NOMO-1 (cell line): ENCODE data around the gene SHISA7.
A peak's percentile ranks its signal among the peaks of the same experiment; 100 is the strongest.
"Not testable (repeated sequence)": the region's sequence is repeated elsewhere in the genome, so short reads cannot be mapped to it uniquely, and the experiment has no call there.

Experiments
- DNase-seq, 2 experiments: peaks; one replicate each; lab custom pipeline; 2025; ENCODE audit not compliant: unreplicated experiment in 2 of 2; lab: John Stamatoyannopoulos, UW

SHISA7 gene

DNA sequence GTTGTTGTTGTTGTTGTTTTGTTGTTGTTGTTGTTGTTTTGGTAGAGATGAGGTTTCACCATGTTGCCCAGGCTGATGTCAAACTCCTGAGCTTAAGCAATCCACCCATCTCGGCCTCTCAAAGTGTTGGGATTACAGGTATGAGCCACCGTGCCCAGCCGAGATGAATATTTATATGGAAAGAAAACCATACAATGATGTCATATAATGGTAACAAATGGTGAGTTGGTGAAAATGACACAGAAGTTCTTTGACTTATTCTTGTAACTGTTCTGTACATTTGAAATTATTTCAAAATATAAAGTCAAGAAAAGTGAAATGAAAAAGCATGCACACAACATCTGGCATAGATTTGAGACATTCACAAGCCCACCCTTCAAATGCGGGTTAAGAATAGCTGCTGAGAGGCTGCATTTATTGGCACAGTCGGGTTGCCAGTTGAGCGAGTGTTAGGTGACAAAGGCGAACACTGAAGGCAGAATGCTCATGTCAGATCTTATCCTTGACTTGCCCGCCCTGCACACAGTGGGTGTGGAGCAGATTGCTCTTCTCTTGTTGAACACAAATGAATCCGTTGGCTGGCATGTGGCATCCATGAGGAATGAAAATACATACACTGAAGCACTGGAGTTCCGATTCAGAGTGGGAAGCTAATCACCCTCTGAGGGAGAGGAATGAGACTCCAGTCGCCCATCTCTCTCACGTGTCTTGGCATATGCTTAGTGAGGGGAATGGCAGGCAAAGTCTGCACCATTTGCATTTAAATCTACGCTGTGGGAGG is 19.7 kb downstream of the SHISA7 start:
- no peak for DNase-seq

DNA sequence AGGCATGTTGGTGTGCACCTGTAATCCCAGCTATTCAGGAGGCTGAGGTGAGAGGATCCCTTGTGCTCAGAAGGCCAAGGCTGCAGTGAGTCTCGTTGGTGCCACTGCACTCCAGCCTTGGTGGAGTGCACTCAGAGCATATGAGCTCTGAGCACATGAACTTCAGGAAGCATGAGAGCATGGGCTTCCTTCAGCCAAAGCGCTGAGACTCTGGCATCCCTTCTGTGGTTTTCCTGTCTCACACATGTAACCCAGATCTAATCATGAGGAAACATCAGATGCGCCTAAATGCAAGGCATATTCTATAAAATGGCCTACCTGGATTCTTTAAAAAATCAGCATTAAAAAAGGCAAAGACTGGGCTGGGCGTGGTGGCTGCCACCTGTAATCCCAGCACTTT is 21.8 kb downstream of the SHISA7 start:
- DNase-seq: not testable (repeated sequence)

DNA sequence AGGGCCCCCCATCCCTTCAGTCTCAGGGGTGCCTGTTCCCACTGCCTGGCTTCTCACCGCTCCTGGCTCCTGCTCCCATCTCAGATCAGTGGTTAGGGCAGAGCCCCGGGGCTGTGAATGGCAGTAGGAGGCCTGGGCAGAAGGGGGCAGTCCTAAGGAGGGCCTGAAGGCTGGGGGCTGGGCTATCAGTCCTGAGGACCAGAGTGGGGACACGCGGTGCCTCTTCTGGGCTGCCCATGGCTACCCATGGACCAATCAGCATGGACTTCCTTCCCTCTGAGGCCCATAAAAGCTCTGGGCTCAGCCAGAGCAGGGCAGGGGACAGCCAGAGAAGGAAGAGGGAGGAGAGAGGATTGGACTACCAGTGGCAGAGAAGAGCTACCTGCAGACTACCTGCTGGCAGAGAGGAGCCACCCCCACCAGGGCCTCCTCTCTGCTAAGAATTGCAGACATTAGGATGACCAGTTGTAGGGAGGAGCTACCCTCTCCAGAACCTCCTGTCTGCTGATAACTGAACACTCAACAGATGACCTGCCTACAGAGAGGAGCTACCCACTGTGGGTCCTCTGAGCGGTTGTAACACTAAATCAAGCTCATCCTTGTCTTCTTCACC is 23.4 kb downstream of the SHISA7 start:
- no peak for DNase-seq

GRCh38 chr19:55419103-55419502 is 24.0 kb downstream of the SHISA7 start:
- no peak for DNase-seq

DNA sequence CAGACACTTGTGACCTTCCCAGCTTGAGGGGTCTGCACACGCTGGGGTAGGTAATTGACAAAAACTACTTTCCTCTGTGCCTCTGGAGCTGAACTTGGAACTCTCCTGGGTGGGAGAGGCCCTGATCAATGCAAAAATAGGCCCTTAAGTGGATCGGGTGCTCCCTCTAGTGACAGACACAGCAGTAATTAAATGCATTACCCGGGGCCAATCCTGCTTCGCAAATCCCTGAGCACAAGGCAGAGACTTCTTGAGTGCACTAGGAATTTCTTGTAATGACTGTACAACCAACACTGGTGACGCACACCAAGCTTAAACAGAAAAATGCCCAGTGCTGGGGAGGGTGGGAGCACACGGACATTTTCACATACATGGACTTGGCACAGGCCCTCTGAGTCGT is 24.9 kb downstream of the SHISA7 start:
- DNase-seq: peak; percentile 53 to 65

DNA sequence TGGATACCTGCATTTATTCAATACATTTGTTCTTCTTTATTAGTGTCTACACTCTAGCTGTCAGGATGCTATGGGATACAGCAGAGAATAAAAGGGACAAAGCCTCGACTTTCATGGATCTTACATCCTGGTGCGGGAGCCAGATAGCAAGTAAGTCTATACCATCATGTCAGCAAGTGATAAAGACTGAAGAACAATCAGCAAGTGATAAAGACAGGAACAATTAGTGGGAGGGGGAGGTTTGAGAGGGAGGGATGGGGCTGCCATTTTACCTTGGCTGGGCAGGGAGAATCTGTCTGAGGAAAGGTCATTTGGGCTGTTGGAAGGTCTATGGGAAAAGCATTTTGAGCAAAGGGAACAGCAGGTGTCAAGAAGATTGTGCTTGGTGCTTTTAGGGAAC is 32.9 kb downstream of the SHISA7 start:
- no peak for DNase-seq

DNA sequence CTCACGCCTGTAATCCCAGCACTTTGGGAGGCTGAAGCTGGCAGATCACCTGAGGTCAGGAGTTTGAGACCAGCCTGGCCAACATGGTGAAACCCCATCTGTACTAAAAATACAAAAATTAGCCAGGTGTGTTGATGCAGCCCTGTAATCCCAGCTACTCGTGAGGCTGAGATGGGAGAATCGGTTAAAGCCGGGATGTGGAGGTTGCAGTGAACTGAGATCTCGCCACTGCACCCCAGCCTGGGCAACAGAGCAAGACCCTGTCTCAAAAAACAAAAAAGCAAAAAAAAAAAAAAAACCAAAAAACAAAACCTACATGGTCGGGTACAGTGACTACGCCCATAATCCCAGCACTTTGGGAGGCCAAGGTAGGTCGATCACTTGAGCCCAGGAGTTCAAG is 33.9 kb downstream of the SHISA7 start:
- DNase-seq: not testable (repeated sequence)

DNA sequence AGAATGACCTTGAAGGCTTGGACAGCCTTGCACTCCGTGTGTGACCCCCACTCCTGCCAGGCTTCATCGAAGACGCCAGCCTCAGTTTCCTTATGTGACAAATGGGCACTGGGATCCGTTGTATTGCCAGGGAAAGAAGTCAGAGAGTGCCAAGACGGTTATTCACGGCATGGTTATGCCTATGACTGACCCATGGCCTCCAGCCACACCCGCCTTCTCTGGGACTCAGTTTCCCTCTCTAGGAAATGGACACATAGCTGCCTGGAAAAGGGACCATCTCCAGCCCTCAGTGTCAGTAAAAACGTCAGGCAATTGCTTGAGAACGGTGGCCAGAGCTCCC is 34.6 kb downstream of the SHISA7 start:
- DNase-seq: no peak

- DNase-seq: peak; percentile 99
Measured at GRCh38 chr19:55407800-55408532, 35.1 kb downstream of the SHISA7 start.

DNA sequence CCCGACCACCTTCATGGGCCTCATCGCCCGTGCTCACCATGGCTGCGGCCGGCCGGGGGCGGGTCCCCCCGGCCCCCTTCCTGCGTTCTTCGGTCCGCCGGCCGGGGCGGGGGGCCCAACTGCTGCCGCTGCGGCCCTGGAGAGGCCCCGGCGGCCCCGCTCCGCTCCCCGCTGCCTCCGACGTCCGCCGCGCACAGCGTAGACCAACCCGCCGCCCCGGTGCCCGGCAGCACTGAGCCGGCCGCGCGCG is 35.6 kb downstream of the SHISA7 start, which contains the start of gene UBE2S:
TSS of gene UBE2S (minus strand) at position 239 of the 250 bp plus-strand sequence. CDS start at position 40, 199 bp downstream.
- DNase-seq: not testable (repeated sequence)

DNA sequence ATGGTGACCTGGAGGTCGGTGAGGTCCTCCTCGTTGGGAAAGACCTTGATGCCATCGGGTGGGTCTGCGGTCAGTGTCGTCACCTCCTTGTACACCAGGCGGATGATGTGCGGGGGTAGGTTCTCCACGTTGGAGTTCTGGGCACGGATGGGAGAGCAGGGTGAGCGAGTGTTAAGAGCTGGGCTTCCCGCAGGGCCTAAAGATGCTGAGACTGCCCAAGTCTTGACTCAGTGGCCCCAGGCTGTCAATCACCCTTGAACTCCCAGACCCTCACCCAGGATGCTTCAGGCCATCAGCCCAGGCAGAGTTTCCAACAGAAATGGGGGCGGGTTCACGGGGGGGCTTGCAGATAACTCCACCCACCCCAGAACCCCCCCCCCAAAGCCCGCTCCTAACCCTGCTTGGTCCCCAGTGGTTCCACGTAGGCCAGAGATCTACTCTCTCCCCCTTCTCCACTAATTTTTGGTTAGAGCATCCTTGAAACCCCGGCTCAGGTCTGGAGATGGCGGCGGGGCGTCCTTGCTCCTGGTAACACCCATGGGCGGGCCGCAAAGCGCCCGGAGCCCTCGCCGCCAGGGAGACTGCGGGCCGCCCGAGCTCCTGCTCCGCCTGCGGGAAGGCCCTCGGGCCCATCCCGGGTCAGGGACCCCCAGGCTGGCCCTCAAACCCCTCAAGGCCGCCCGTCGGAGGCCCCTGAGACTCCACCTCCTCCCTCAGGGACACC is 36.1 kb downstream of the SHISA7 start:
- peak in 1 of 2 experiments; percentile 22 for DNase-seq

DNA sequence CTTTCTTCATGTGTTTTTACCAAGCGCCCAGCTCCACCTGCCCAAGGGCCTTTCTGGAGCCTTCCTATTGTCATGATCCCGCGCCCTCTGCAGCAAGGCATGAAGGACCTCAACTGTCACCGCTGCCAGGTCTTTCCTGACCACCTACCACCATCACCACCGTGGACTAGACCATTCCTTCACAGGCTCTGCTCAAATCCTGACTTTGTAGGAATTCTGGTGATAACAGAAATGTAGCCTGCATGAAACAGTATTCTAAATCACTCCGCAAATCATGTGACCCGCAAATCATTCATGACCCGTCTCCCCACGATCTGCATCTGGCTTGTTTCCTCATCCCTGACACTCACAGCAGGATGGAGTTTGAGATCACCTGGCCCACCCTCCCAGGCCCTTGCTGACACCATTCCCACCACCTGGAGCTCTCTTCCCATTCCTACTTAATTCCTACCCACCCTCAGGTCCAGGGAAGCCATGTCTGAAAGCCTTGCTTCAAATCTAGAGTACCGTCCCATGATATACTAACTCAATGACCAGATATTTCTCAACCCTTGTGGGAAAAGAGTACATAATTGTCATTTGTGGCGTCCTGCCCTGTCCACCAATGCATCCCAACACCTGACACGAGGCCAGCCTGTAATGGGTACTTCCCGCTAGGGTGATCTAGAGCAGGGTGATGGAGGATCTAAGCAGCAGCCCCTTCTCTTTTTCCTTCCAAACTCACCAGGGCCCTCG is 36.8 kb downstream of the SHISA7 start:
- DNase-seq: peak in 1 of 2 experiments; percentile 36

DNA sequence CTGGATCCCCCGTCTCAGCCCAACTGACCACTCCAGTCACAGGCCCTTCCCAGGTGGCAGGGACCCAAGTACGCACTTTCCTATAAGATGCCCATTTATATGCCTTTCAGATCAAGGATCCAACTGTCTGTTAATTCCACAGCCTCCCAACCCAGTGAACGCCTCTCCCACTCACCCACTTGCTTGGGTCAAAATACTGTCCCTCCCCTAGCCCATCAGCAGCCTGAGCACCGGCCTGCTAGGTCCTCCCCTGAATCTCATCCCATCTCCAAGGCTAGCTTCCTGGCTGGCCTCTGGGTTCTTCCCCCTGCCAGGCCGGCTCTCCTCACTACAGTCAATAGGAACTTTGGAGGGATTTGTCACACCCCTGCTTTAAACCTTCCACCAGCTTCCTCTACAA is 37.5 kb downstream of the SHISA7 start:
- DNase-seq: no peak

GRCh38 chr19:55402509-55402908 is 40.6 kb downstream of the SHISA7 start:
- no peak for DNase-seq

DNA sequence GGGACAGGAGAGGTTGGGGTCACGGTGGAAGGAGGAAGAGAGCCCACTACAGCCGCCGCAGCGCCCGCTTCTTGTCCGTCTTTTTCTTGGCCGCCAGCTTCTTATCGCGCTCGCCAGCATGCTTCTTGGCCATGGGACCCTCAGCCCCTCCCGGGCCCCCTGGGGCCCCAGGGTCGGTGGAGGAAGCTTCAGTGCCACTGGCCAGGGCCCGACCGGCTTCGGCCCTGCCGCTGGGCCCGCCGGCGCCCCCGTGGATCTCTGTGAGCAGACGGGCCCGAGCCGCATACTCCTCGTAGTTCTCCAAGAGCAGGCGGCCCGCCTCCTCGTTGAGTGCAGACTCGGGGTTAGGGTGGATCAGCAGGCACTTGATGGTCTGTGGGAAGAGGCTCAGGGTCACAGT is 41.7 kb downstream of the SHISA7 start:
- not testable (repeated sequence) for DNase-seq

DNA sequence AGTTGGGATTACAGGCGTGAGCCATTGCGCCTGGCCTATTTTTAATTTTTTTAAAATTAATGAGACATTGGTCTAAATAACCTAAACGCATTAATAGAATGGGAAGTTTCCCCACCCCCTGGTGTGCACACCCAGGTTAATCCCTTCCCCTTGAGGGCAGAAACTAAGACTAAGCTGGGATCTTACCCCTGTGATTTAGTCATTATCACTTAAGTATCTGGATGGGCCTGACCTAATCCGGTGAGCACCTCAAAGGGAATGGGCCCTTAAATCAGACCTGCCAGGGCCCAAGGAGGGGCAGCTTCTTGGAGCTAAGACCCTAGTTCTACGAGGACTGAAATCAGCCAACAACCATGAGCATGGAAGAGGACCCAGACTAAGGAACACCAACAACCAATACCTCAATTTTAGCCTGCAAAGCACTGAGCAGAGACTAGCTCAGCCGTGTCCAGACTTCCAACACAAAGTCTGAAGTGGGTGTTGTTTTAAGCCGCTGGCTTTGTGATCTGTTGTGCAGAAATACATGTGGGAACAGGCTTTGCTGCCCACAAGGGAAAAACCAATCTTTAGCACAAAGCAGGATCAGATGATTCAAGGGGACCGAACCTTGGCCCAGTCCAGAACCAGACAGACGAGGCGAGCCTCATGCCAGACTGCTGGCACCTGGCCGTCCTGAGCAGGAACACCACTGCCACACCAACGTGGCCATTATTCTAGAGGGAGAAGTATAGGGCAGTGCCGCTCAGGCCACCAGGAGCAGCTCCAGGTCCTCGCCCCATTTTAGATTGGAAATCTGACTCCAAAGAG is 42.6 kb downstream of the SHISA7 start:
- no peak for DNase-seq

- peak; percentile 42 to 82 for DNase-seq
Measured at GRCh38 chr19:55398200-55398925, 44.7 kb downstream of the SHISA7 start.

GRCh38 chr19:55392820-55393761 is 50.0 kb downstream of the SHISA7 start:
- DNase-seq: no peak
